DMS153 treated with DMSO at 0.1 percent for 48 hours (cell line): Measurements from ENCODE around the gene CENPB.

Experiments
- DNase-seq: peaks from one replicate; lab custom pipeline; 2025; ENCODE audit not compliant: unreplicated experiment; lab: John Stamatoyannopoulos, UW

CENPB gene

GRCh38 chr20:3812259-3812681, 25.7 kb upstream of the CENPB start:
- DNase-seq, result no peak

GRCh38 chr20:3811467-3812258, 25.1 kb upstream of the CENPB start:
- peak; percentile 89 for DNase-seq

- DNase-seq, result no peak
Measured at GRCh38 chr20:3808544-3808943, 22.0 kb upstream of the CENPB start.

GRCh38 chr20:3804781-3805180, 18.2 kb upstream of the CENPB start:
- no peak for DNase-seq

- no peak for DNase-seq
Measured at GRCh38 chr20:3804254-3804751, 17.8 kb upstream of the CENPB start.

- no peak for DNase-seq
Measured at GRCh38 chr20:3803854-3804253, 17.3 kb upstream of the CENPB start.

- no peak for DNase-seq
Measured at GRCh38 chr20:3803289-3803688, 16.7 kb upstream of the CENPB start.

GRCh38 chr20:3802524-3803239, 16.1 kb upstream of the CENPB start:
- no peak for DNase-seq

GRCh38 chr20:3801846-3802245, 15.3 kb upstream of the CENPB start:
- no peak for DNase-seq

GRCh38 chr20:3801299-3801698, 14.8 kb upstream of the CENPB start:
- DNase-seq, result no peak

- no peak for DNase-seq
Measured at GRCh38 chr20:3800878-3801260, 14.3 kb upstream of the CENPB start.

GRCh38 chr20:3800256-3800877, 13.8 kb upstream of the CENPB start:
- no peak for DNase-seq

GRCh38 chr20:3798908-3799248, 12.3 kb upstream of the CENPB start:
- no peak for DNase-seq

- DNase-seq, result no peak
Measured at GRCh38 chr20:3798373-3798768, 11.8 kb upstream of the CENPB start.

- DNase-seq, result peak; percentile 28
Measured at GRCh38 chr20:3797592-3798372, 11.2 kb upstream of the CENPB start.

GRCh38 chr20:3797226-3797545, 10.6 kb upstream of the CENPB start:
- DNase-seq, result no peak

- DNase-seq, result no peak
Measured at GRCh38 chr20:3796477-3797225, 10.1 kb upstream of the CENPB start.

GRCh38 chr20:3795511-3796468, 9.2 kb upstream of the CENPB start, which contains the start of gene CDC25B:
Gene CDC25B (plus strand): TSS chr20:3796310. CDS start chr20:3796532, 222 bp downstream.
- peak; percentile 88 for DNase-seq

GRCh38 chr20:3794701-3795420, 8.3 kb upstream of the CENPB start:
- DNase-seq, result no peak
